GM18507 (cell line): Measurements from ENCODE around the gene NOTUM.

Experiments used
- DNase-seq: peaks from one replicate; pipeline ENCODE4 v3.0.0; 2011; ENCODE audit warnings: low read depth; ENCODE audit not compliant: insufficient read length; ENCODE audit errors: extremely low spot score
- FAIRE-seq: peaks from 2 replicates; lab custom pipeline; 2011; peaks lifted over from hg19 to GRCh38; lab: Jason Lieb, UNC

NOTUM gene

GRCh38 chr17:81916234-81917001 lies 44.6 kb downstream of the NOTUM start:
- no peak for FAIRE-seq
- DNase-seq: no peak

- FAIRE-seq (no peak), DNase-seq (no peak)
Observed at GRCh38 chr17:81915331-81915730, 45.7 kb downstream of the NOTUM start.

- DNase-seq: no peak
- FAIRE-seq: no peak
Observed at GRCh38 chr17:81914103-81914850, 46.7 kb downstream of the NOTUM start.

GRCh38 chr17:81913394-81914102 lies 47.4 kb downstream of the NOTUM start:
- DNase-seq (no peak), FAIRE-seq (no peak)

GRCh38 chr17:81912441-81913309 lies 48.3 kb downstream of the NOTUM start:
- DNase-seq (no peak), FAIRE-seq (no peak)

- no peak for FAIRE-seq
Observed at GRCh38 chr17:81911969-81912368, 49.0 kb downstream of the NOTUM start.

GRCh38 chr17:81911277-81911961 lies 49.6 kb downstream of the NOTUM start, which contains the start of gene PCYT2:
Gene PCYT2 (minus strand): TSS chr17:81911399. CDS start chr17:81911355, 44 bp downstream.
- DNase-seq (peak; percentile 99), FAIRE-seq (peak; percentile 74)

More at GRCh38 chr17:81911969-81912368, 49.0 kb downstream of the NOTUM start:
- no peak for DNase-seq

GRCh38 chr17:81910840-81911276 lies 50.1 kb downstream of the NOTUM start:
- FAIRE-seq (no peak), DNase-seq (no peak)

- FAIRE-seq (no peak), DNase-seq (no peak)
Observed at GRCh38 chr17:81909966-81910839, 50.8 kb downstream of the NOTUM start.

- no peak for FAIRE-seq
Observed at GRCh38 chr17:81909231-81909630, 51.8 kb downstream of the NOTUM start.

GRCh38 chr17:81908793-81909192 lies 52.2 kb downstream of the NOTUM start:
- no peak for FAIRE-seq
- DNase-seq: no peak

More at GRCh38 chr17:81909231-81909630, 51.8 kb downstream of the NOTUM start:
- DNase-seq: no peak

GRCh38 chr17:81907219-81908145 lies 53.5 kb downstream of the NOTUM start:
- no peak for DNase-seq
- no peak for FAIRE-seq

- DNase-seq: no peak
- FAIRE-seq: no peak
Observed at GRCh38 chr17:81906476-81907218, 54.3 kb downstream of the NOTUM start.

GRCh38 chr17:81905993-81906392 lies 55.0 kb downstream of the NOTUM start:
- FAIRE-seq (no peak), DNase-seq (no peak)

GRCh38 chr17:81905424-81905875 lies 55.5 kb downstream of the NOTUM start:
- DNase-seq: no peak
- no peak for FAIRE-seq
